HepG2 (cell line): Measurements from ENCODE around the gene PLEKHB1. TPM values are rescaled to one million over a fixed set of nuclear protein-coding genes. Genes with fewer than 3 reads are reported as not detected.

Experiments used
- AGO2 ChIP-seq: fragments of 200-400 bp; formaldehyde crosslinking; optimal IDR thresholded peaks from 2 replicates; pipeline ENCODE3; 2017; ENCODE audit warnings: mild to moderate bottlenecking, low read depth, low read length, moderate library complexity
- ATF7-NPFF ChIP-seq: sonication (generic); formaldehyde crosslinking; IDR thresholded peaks from 2 replicates; pipeline ENCODE4 v1.8.1; 2023; ENCODE audit warnings: mild to moderate bottlenecking, low read depth, missing genetic modification reagents, moderate library complexity
- BCL6 ChIP-seq: IDR thresholded peaks from 2 replicates; pipeline ENCODE4 v1.6.1; 2016; ENCODE audit warnings: missing genetic modification reagents, missing compliant biosample characterization
- CBFB ChIP-seq: sonication (generic); formaldehyde crosslinking; IDR thresholded peaks from 2 replicates; pipeline ENCODE4 v1.4.0; 2020; ENCODE audit warnings: missing genetic modification reagents
- DNMT3B ChIP-seq: conservative IDR thresholded peaks from 2 replicates; pipeline ENCODE4 v1.6.1; 2016; ENCODE audit warnings: missing biosample characterization, control low read depth
- DR1 ChIP-seq: sonication (generic); formaldehyde crosslinking; IDR thresholded peaks from 2 replicates; pipeline ENCODE4 v1.8.0; 2021; ENCODE audit warnings: mild to moderate bottlenecking, missing genetic modification reagents, inconsistent platforms
- ELF4 ChIP-seq: sonication (generic); formaldehyde crosslinking; IDR thresholded peaks from 2 replicates; pipeline ENCODE4 v1.5.0; 2020; ENCODE audit warnings: missing genetic modification reagents, mild to moderate bottlenecking, moderate library complexity, borderline replicate concordance
- FOXA1 ChIP-seq, 2 experiments: fragments of 450-650 bp in 1 of 2; sonication (generic) in 1 of 2; formaldehyde crosslinking in 1 of 2; IDR thresholded peaks; 2 replicates each; pipeline versions ENCODE4 v1.4.0 to v1.6.1; 2016 to 2020; ENCODE audit warnings: missing genetic modification reagents in 1 of 2
- GTF3A ChIP-seq: sonication (generic); formaldehyde crosslinking; conservative IDR thresholded peaks from 2 replicates; pipeline ENCODE4 v1.4.0; 2020; ENCODE audit warnings: mild to moderate bottlenecking, missing genetic modification reagents
- MAFG ChIP-seq: sonication (generic); formaldehyde crosslinking; IDR thresholded peaks from 2 replicates; pipeline ENCODE4 v1.5.1; 2020; ENCODE audit warnings: mild to moderate bottlenecking, missing genetic modification reagents
- NFKB2 ChIP-seq: sonication (generic); formaldehyde crosslinking; IDR thresholded peaks from 2 replicates; pipeline ENCODE4 v1.4.0; 2020; ENCODE audit warnings: missing genetic modification reagents, borderline replicate concordance
- ONECUT2 ChIP-seq: sonication (generic); formaldehyde crosslinking; IDR thresholded peaks from 2 replicates; pipeline ENCODE4 v1.4.0; 2020; ENCODE audit warnings: missing genetic modification reagents
- PHF20 ChIP-seq: sonication (generic); formaldehyde crosslinking; IDR thresholded peaks from 2 replicates; pipeline ENCODE4 v1.5.0; 2020; ENCODE audit warnings: mild to moderate bottlenecking, missing genetic modification reagents
- RXRA ChIP-seq: sonication (generic); formaldehyde crosslinking; IDR thresholded peaks from 2 replicates; pipeline ENCODE4 v1.5.1; 2020; ENCODE audit warnings: missing genetic modification reagents
- SATB2 ChIP-seq: sonication (generic); formaldehyde crosslinking; IDR thresholded peaks from 2 replicates; pipeline ENCODE4 v1.5.0; 2020; ENCODE audit warnings: missing genetic modification reagents
- SKI ChIP-seq: fragments of 450-650 bp; IDR thresholded peaks from one replicate; pipeline ENCODE4 v1.6.1; 2018; ENCODE audit warnings: mild to moderate bottlenecking; ENCODE audit not compliant: partially characterized antibody
- SNAPC5 ChIP-seq: sonication (generic); formaldehyde crosslinking; IDR thresholded peaks from 2 replicates; pipeline ENCODE4 v1.8.1; 2023; ENCODE audit warnings: mild to moderate bottlenecking, missing genetic modification reagents, borderline replicate concordance
- SSRP1 ChIP-seq: IDR thresholded peaks from 2 replicates; pipeline ENCODE4 v1.6.1; 2016; ENCODE audit warnings: control low read depth
- THRA ChIP-seq: sonication (generic); formaldehyde crosslinking; IDR thresholded peaks from 2 replicates; pipeline ENCODE4 v1.4.0; 2020; ENCODE audit warnings: missing genetic modification reagents, borderline replicate concordance
- THYN1 ChIP-seq: sonication (generic); formaldehyde crosslinking; IDR thresholded peaks from 2 replicates; pipeline ENCODE4 v1.8.1; 2023; ENCODE audit warnings: low read depth, mild to moderate bottlenecking, moderate library complexity, missing genetic modification reagents, borderline replicate concordance
- ZNF180 ChIP-seq: sonication (generic); formaldehyde crosslinking; IDR thresholded peaks from 2 replicates; pipeline ENCODE4 v1.4.0; 2020; ENCODE audit warnings: low read depth, missing genetic modification reagents, borderline replicate concordance
- ZNF510 ChIP-seq: sonication (generic); formaldehyde crosslinking; IDR thresholded peaks from 2 replicates; pipeline ENCODE4 v1.4.0; 2020; ENCODE audit warnings: low read depth, mild to moderate bottlenecking, missing genetic modification reagents
- ZNF549 ChIP-seq: sonication (generic); formaldehyde crosslinking; IDR thresholded peaks from 2 replicates; pipeline ENCODE4 v1.5.0; 2020; ENCODE audit warnings: missing genetic modification reagents
- ZNF615 ChIP-seq: sonication (generic); formaldehyde crosslinking; IDR thresholded peaks from 2 replicates; pipeline ENCODE4 v1.5.0; 2020; ENCODE audit warnings: mild to moderate bottlenecking, missing genetic modification reagents, borderline replicate concordance
- ZNF691 ChIP-seq: sonication (generic); formaldehyde crosslinking; IDR thresholded peaks from 2 replicates; pipeline ENCODE4 v1.4.0; 2020; ENCODE audit warnings: missing genetic modification reagents, low read depth, mild to moderate bottlenecking, borderline replicate concordance
- ZNF792 ChIP-seq: IDR thresholded peaks from 2 replicates; pipeline ENCODE4 v1.6.1; 2016
- polyA plus RNA-seq, 8 experiments: library from polyadenylated mRNA; depleted of rRNA in 3 of 8; stranded (reverse) in 7 of 8; unstranded in 1 of 8; fragments of >200 nt; fragmentation: Illumina TruSeq in 4 of 8; extraction: Trizol in 4 of 8; gene quantifications; 2 replicates each; pipeline versions ENCODE4 v1.2.1 to v1.2.3, GENCODE V29; 2011 to 2016; ENCODE audit warnings: low read depth in 4 of 8, missing spikeins in 1 of 8, mixed read lengths in 1 of 8; ENCODE audit not compliant: insufficient read depth in 1 of 8
- total RNA-seq, 5 experiments: library from RNA; depleted of rRNA; stranded (reverse); fragments of >200 nt; fragmentation: Illumina TruSeq; extraction: Trizol; gene quantifications; 2 replicates each; pipeline ENCODE4 v1.2.3, GENCODE V29; 2016; ENCODE audit warnings: low read depth in 1 of 5
- TF ChIP-seq, protein P1 (sequence below): sonication (generic); formaldehyde crosslinking; IDR thresholded peaks from 2 replicates; pipeline ENCODE4 v1.9.0; 2022; ENCODE audit warnings: missing genetic modification reagents, mild to moderate bottlenecking, borderline replicate concordance
- TF ChIP-seq, protein P2 (sequence below): sonication (generic); formaldehyde crosslinking; IDR thresholded peaks from 2 replicates; pipeline ENCODE4 v1.4.0; 2020; ENCODE audit warnings: mild to moderate bottlenecking, missing genetic modification reagents

PLEKHB1 gene
- total and polyA plus RNA-seq, 2 of the 13 experiments (the other 11 are each of a cell fraction or from before 2014, with no cell fraction given), result 68.0 to 99.3 TPM

DNA sequence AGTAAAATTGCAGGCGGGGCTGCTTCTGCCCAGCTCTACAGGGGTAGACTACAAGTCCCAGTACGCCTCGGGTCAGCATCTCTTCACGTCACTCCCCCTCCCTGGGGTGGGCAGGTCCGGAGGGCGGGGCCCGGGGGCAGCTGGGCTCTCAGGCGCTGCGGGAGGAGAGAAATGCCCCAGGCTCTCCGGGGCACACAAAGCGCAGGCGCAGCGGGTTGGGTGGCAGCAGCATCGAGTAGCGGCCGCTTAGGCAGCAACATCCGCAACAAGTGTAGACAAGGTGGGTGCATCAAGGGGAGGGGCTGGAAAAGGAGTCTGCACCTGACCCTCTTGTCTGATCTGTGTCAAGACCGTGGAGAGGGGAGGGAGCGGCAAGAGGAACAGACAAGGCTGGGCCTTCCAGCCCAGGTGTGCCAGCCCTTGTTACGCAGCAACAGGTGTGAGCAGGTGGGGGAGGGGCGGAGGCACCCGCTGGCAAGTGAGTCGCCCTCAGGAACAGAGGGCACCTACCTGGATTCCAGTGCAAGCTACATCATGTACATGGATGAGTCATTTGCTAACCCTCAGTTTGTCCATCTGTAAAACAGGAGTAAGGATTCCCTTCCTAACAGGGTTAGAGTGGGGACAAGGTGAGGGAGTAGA is 1.2 kb downstream of the PLEKHB1 start (continued):
- TF ChIP-seq AGO2 (no peak), FOXA1 (IDR thresholded peaks at IDR 0.05) (no peak), FOXA1 (CRISPR knock-in tag; IDR thresholded peaks at IDR 0.05) (no peak), GTF3A (CRISPR knock-in tag) (no peak), DNMT3B (CRISPR knock-in tag) (no peak), PHF20 (CRISPR knock-in tag) (no peak), BCL6 (CRISPR knock-in tag) (no peak), ONECUT2 (CRISPR knock-in tag) (no peak), THRA (0 out of 2 replicates have a peak, but pooled peaks have one; percentile 17), SKI (no peak), ELF4 (CRISPR knock-in tag) (no peak), ZNF615 (CRISPR knock-in tag) (no peak), THYN1 (CRISPR knock-in tag) (no peak), ZNF549 (CRISPR knock-in tag) (no peak), CBFB (CRISPR knock-in tag) (no peak), MAFG (CRISPR knock-in tag) (no peak), ZNF792 (CRISPR knock-in tag) (no peak), SATB2 (no peak), SNAPC5 (CRISPR knock-in tag) (no peak), NFKB2 (CRISPR knock-in tag) (no peak; the same call in 1 of the 2 replicates), ZNF691 (CRISPR knock-in tag) (no peak), ZNF510 (no peak), SSRP1 (CRISPR knock-in tag) (no peak), RXRA (CRISPR knock-in tag) (0 out of 2 replicates have a peak, but pooled peaks have one; percentile 18), DR1 (CRISPR knock-in tag) (0 out of 2 replicates have a peak, but pooled peaks have one; percentile 27), ATF7-NPFF (no peak), ZNF180 (no peak)
- TF ChIP-seq, protein P1, sequence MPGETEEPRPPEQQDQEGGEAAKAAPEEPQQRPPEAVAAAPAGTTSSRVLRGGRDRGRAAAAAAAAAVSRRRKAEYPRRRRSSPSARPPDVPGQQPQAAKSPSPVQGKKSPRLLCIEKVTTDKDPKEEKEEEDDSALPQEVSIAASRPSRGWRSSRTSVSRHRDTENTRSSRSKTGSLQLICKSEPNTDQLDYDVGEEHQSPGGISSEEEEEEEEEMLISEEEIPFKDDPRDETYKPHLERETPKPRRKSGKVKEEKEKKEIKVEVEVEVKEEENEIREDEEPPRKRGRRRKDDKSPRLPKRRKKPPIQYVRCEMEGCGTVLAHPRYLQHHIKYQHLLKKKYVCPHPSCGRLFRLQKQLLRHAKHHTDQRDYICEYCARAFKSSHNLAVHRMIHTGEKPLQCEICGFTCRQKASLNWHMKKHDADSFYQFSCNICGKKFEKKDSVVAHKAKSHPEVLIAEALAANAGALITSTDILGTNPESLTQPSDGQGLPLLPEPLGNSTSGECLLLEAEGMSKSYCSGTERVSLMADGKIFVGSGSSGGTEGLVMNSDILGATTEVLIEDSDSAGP (CRISPR knock-in tag), result peak; percentile 63; the same call in 1 of the 2 replicates
- TF ChIP-seq, protein P2, sequence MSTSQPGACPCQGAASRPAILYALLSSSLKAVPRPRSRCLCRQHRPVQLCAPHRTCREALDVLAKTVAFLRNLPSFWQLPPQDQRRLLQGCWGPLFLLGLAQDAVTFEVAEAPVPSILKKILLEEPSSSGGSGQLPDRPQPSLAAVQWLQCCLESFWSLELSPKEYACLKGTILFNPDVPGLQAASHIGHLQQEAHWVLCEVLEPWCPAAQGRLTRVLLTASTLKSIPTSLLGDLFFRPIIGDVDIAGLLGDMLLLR (CRISPR knock-in tag), result no peak
